Ovary (tissue), 3 donors: Measurements from ENCODE around the gene ANO2.

Source experiments
- CTCF ChIP-seq, 3 donors: fragments of 450-650 bp in 2 of 3; fragments of 200-600 bp in 1 of 3; IDR thresholded peaks; one replicate each; pipeline versions ENCODE4 v1.5.1 to v1.8.0; 2016 to 2022; ENCODE audit warnings: antibody characterized with exemption in 3 of 3, mild to moderate bottlenecking in 1 of 3
- POLR2A ChIP-seq: fragments of 450-650 bp; IDR thresholded peaks from one replicate; pipeline ENCODE4 v1.6.1; 2017; ENCODE audit warnings: antibody characterized with exemption, mild to moderate bottlenecking, moderate library complexity
- donor health status: DM: no; HTN: no; CAD: no.

GRCh38 chr12:5948696-5949095, 3.6 kb upstream of the ANO2 start:
- TF ChIP-seq CTCF (IDR thresholded peaks at IDR 0.05): no peak
- TF ChIP-seq POLR2A: no peak
